Kidney epithelial cell (primary cell): ENCODE measurements around the gene ALG6. TPM values are rescaled to one million over a fixed set of nuclear protein-coding genes. Genes with fewer than 3 reads are reported as not detected.

Experiments used
- DNase-seq: peaks from one replicate; pipeline ENCODE4 v3.0.0-alpha.2; 2010; ENCODE audit warnings: low read depth
- H3K27me3 ChIP-seq: 2 replicates; pipeline ENCODE4 v1.6.0; 2011; ENCODE audit warnings: low read length; ENCODE audit not compliant: control insufficient read depth, insufficient read depth
- H3K36me3 ChIP-seq: 2 replicates; pipeline ENCODE4 v1.5.1; 2011; ENCODE audit warnings: low read length; ENCODE audit not compliant: control insufficient read depth, insufficient read depth
- H3K4me3 ChIP-seq: 2 replicates; pipeline ENCODE4 v1.5.1; 2011; ENCODE audit warnings: low read depth, mild to moderate bottlenecking, control low read depth, low read length
- CTCF ChIP-seq: IDR thresholded peaks from 2 replicates; pipeline ENCODE4 v1.5.1; 2011; ENCODE audit warnings: mild to moderate bottlenecking, moderate library complexity, low read length, control low read depth, inconsistent platforms; ENCODE audit not compliant: insufficient read depth, poor library complexity, severe bottlenecking
- total RNA-seq: library from RNA; depleted of rRNA; stranded (reverse); fragments of >200 nt; gene quantifications from 2 replicates; pipeline ENCODE4 v1.2.3, GENCODE V29; 2015

ALG6 gene
- total RNA-seq: 10.6 and 14.5 TPM in 2 replicates

- DNase-seq: peak; percentile 59
- no peak for TF ChIP-seq CTCF
- Histone ChIP-seq H3K36me3 (no peaks in the 10 kb centered on the region), H3K4me3 (peak within 1 kb of the TSS; percentile 95), H3K27me3 (no peaks in the 10 kb centered on the region)
Measured at GRCh38 chr1:63367215-63368103, at the start of gene ALG6. Gene ALG6, plus strand, starts transcription at chr1:63367627. Its CDS starts 3,351 bp downstream, at chr1:63370978.

- Histone ChIP-seq H3K36me3 (no peaks in the 10 kb centered on the region), H3K4me3 (no peak overlapping the region), H3K27me3 (peaks cover 82% of the 10 kb centered on the region)
- no peak for DNase-seq
- TF ChIP-seq CTCF: no peak
Measured at GRCh38 chr1:63317817-63318152, 49.6 kb upstream of the ALG6 start.

- no peaks in the 10 kb centered on the region for H3K36me3 ChIP-seq
- H3K27me3 ChIP-seq: peaks cover 85% of the 10 kb centered on the region
- H3K4me3 ChIP-seq: no peak overlapping the region
- no peak for DNase-seq
- no peak for TF ChIP-seq CTCF
Measured at GRCh38 chr1:63318201-63318979, 49.0 kb upstream of the ALG6 start.

GRCh38 chr1:63319046-63320021 is 48.1 kb upstream of the ALG6 start:
- H3K36me3 ChIP-seq: no peaks in the 10 kb centered on the region
- no peak overlapping the region for H3K4me3 ChIP-seq
- no peak for DNase-seq
- no peak for TF ChIP-seq CTCF
- H3K27me3 ChIP-seq: peaks cover 91% of the 10 kb centered on the region

GRCh38 chr1:63320022-63320721 is 47.3 kb upstream of the ALG6 start:
- no peak for DNase-seq
- no peaks in the 10 kb centered on the region for H3K36me3 ChIP-seq
- H3K27me3 ChIP-seq: peaks cover 90% of the 10 kb centered on the region
- TF ChIP-seq CTCF: no peak
- H3K4me3 ChIP-seq: no peak overlapping the region
